HG02798 (cell line): ENCODE data around the gene BDH2.

Experiments
- ATAC-seq: cut with Tn5 transposase; IDR thresholded peaks from one replicate; pipeline ENCODE4 v1.9.1; 2021; ENCODE audit warnings: mild to moderate bottlenecking; ENCODE audit not compliant: unreplicated experiment, poor library complexity

Gene BDH2

GRCh38 chr4:103086551-103086950 lies 13.1 kb downstream of the BDH2 start:
- ATAC-seq, result no peak

GRCh38 chr4:103085555-103086196 lies 14.0 kb downstream of the BDH2 start:
- no peak for ATAC-seq

GRCh38 chr4:103079621-103080020 lies 20.0 kb downstream of the BDH2 start:
- ATAC-seq, result no peak

GRCh38 chr4:103076747-103077347 lies 22.8 kb downstream of the BDH2 start, which contains the start of gene SLC9B2:
SLC9B2 (minus strand) TSS chr4:103076761; CDS start chr4:103067550, 9,211 bp downstream.
- peak; percentile 63 for ATAC-seq

- ATAC-seq, result peak; percentile 61
Observed at GRCh38 chr4:103075894-103076746, 23.5 kb downstream of the BDH2 start.

GRCh38 chr4:103075435-103075893 lies 24.2 kb downstream of the BDH2 start:
- ATAC-seq, result no peak

- peak; percentile 24 for ATAC-seq
Observed at GRCh38 chr4:103074744-103075434, 24.7 kb downstream of the BDH2 start.

- no peak for ATAC-seq
Observed at GRCh38 chr4:103073792-103074438, 25.7 kb downstream of the BDH2 start.

- no peak for ATAC-seq
Observed at GRCh38 chr4:103067841-103068547, 31.6 kb downstream of the BDH2 start.

GRCh38 chr4:103060453-103061148 lies 39.0 kb downstream of the BDH2 start:
- ATAC-seq, result no peak

GRCh38 chr4:103054030-103054429 lies 45.6 kb downstream of the BDH2 start:
- ATAC-seq, result no peak

GRCh38 chr4:103052779-103053178 lies 46.9 kb downstream of the BDH2 start:
- ATAC-seq, result no peak

- no peak for ATAC-seq
Observed at GRCh38 chr4:103052145-103052544, 47.5 kb downstream of the BDH2 start.

- no peak for ATAC-seq
Observed at GRCh38 chr4:103050736-103051436, 48.7 kb downstream of the BDH2 start.

GRCh38 chr4:103046416-103047290 lies 53.0 kb downstream of the BDH2 start:
- ATAC-seq, result peak; percentile 97

- no peak for ATAC-seq
Observed at GRCh38 chr4:103044183-103044582, 55.5 kb downstream of the BDH2 start.

- no peak for ATAC-seq
Observed at GRCh38 chr4:103036169-103036568, 63.5 kb downstream of the BDH2 start.
